IMR-90 (cell line): ENCODE results near the gene TAF8. TPM values are rescaled to one million over a fixed set of nuclear protein-coding genes. Genes with fewer than 3 reads are reported as not detected.

Experiments
- ATAC-seq: fragments of 200-7000 bp; cut with Tn5 transposase; 2 replicates; pipeline ENCODE4 v1.9.1; 2020; ENCODE audit warnings: low read depth, mild to moderate bottlenecking, moderate library complexity
- BruUV-seq: library from RNA; stranded (reverse); fragments of 400-500 nt; replicated peaks from 2 replicates; lab custom pipeline; 2021; lab: Mats Ljungman, UMichigan
- CTCF ChIA-PET: fragments of 300-600 bp; formaldehyde crosslinking; extraction: SDS; loops from one replicate; lab custom pipeline; 2021; ENCODE audit warnings: antibody characterized with exemption; lab: Yijun Ruan, JAX
- POLR2A ChIA-PET: fragments of 300-600 bp; sonication (Branson Sonifier 250); formaldehyde crosslinking; loops from one replicate; lab custom pipeline; 2022; ENCODE audit warnings: antibody characterized with exemption; ENCODE audit not compliant: unreplicated experiment; lab: Charles Lee
- DNase-seq: peaks from one replicate; pipeline ENCODE4 v3.0.0; 2013
- H2AFZ ChIP-seq: replicated peaks from 2 replicates; pipeline ENCODE3; 2013; ENCODE audit warnings: low read length, mild to moderate bottlenecking; ENCODE audit not compliant: poor library complexity
- H2AK5ac ChIP-seq: 2 replicates; pipeline ENCODE4 v1.6.1; 2013; ENCODE audit warnings: low read depth, low read length, inconsistent platforms
- H2AK9ac ChIP-seq: replicated peaks from 2 replicates; pipeline ENCODE3; 2013; ENCODE audit warnings: mild to moderate bottlenecking, low read depth, low read length, moderate library complexity; ENCODE audit not compliant: poor library complexity
- H2BK120ac ChIP-seq: 2 replicates; pipeline ENCODE4 v1.6.1; 2013; ENCODE audit warnings: low read depth, low read length, inconsistent platforms
- H2BK15ac ChIP-seq: 3 replicates; pipeline ENCODE4 v1.6.1; 2013; ENCODE audit warnings: low read depth, low read length, inconsistent platforms
- H2BK20ac ChIP-seq: 2 replicates; pipeline ENCODE4 v1.6.1; 2013; ENCODE audit warnings: low read depth, mild to moderate bottlenecking, inconsistent platforms, low read length, moderate library complexity
- H2BK5ac ChIP-seq: 2 replicates; pipeline ENCODE4 v1.6.1; 2013; ENCODE audit warnings: mild to moderate bottlenecking, low read depth, low read length, inconsistent platforms; ENCODE audit not compliant: poor library complexity, severe bottlenecking
- H3K14ac ChIP-seq: replicated peaks from 2 replicates; pipeline ENCODE4 v1.6.1; 2013; ENCODE audit warnings: low read depth, low read length, inconsistent platforms
- H3K18ac ChIP-seq: 2 replicates; pipeline ENCODE4 v1.6.1; 2013; ENCODE audit warnings: low read depth, low read length, control low read depth
- H3K23ac ChIP-seq: 2 replicates; pipeline ENCODE4 v1.6.1; 2013; ENCODE audit warnings: low read depth, low read length, inconsistent platforms
- H3K27ac ChIP-seq: 2 replicates; pipeline ENCODE4 v1.5.1; 2013; ENCODE audit warnings: mild to moderate bottlenecking, control low read depth, low read length; ENCODE audit not compliant: insufficient read depth
- H3K27me3 ChIP-seq: 2 replicates; pipeline ENCODE4 v1.6.1; 2013; ENCODE audit warnings: low read length; ENCODE audit not compliant: control insufficient read depth, insufficient read depth
- H3K36me3 ChIP-seq: 2 replicates; pipeline ENCODE4 v1.6.1; 2013; ENCODE audit warnings: low read length, mixed read lengths; ENCODE audit not compliant: control insufficient read depth, insufficient read depth
- H3K4ac ChIP-seq: 2 replicates; pipeline ENCODE4 v1.6.1; 2013; ENCODE audit warnings: low read depth, low read length, inconsistent platforms
- H3K4me1 ChIP-seq: 2 replicates; pipeline ENCODE4 v1.6.1; 2013; ENCODE audit warnings: low read length, mixed read lengths; ENCODE audit not compliant: control insufficient read depth, insufficient read depth
- H3K4me2 ChIP-seq: 2 replicates; pipeline ENCODE4 v1.6.1; 2013; ENCODE audit warnings: low read depth, mild to moderate bottlenecking, control low read depth, low read length, moderate library complexity
- H3K4me3 ChIP-seq: 2 replicates; pipeline ENCODE4 v1.5.1; 2013; ENCODE audit warnings: low read depth, mild to moderate bottlenecking, control low read depth, low read length, moderate library complexity; ENCODE audit not compliant: insufficient read depth
- H3K56ac ChIP-seq: 2 replicates; pipeline ENCODE4 v1.6.1; 2013; ENCODE audit warnings: low read length, inconsistent platforms; ENCODE audit not compliant: insufficient read depth; ENCODE audit errors: extremely low read depth
- H3K79me1 ChIP-seq, 2 experiments: 2 replicates each; pipeline ENCODE4 v1.6.1; 2013; ENCODE audit warnings: low read length in 2 of 2, inconsistent platforms in 1 of 2, low read depth in 1 of 2
- H3K9ac ChIP-seq: 2 replicates; pipeline ENCODE4 v1.6.1; 2013; ENCODE audit warnings: low read depth, low read length, control low read depth
- H3K9me1 ChIP-seq: 2 replicates; pipeline ENCODE4 v1.6.1; 2013; ENCODE audit warnings: low read length, inconsistent platforms; ENCODE audit not compliant: insufficient read depth
- H3K9me3 ChIP-seq: 2 replicates; pipeline ENCODE4 v1.6.1; 2013; ENCODE audit warnings: low read length; ENCODE audit not compliant: control insufficient read depth, insufficient read depth
- H4K20me1 ChIP-seq: 2 replicates; pipeline ENCODE4 v1.6.1; 2013; ENCODE audit warnings: low read length, inconsistent platforms; ENCODE audit not compliant: insufficient read depth
- H4K5ac ChIP-seq: 2 replicates; pipeline ENCODE4 v1.6.1; 2013; ENCODE audit warnings: mild to moderate bottlenecking, low read depth, low read length, control low read depth
- H4K8ac ChIP-seq, 2 experiments: 2 replicates each; pipeline ENCODE4 v1.6.1; 2013; ENCODE audit warnings: low read depth in 2 of 2, low read length in 2 of 2, control low read depth in 1 of 2, inconsistent platforms in 1 of 2
- H4K91ac ChIP-seq: 2 replicates; pipeline ENCODE4 v1.6.1; 2013; ENCODE audit warnings: low read depth, low read length, inconsistent platforms; ENCODE audit not compliant: insufficient read depth
- MAFK ChIP-seq: IDR thresholded peaks from 2 replicates; pipeline ENCODE4 v1.6.1; 2012; ENCODE audit warnings: low read depth, low read length, improper control_type of control experiment
- POLR2A ChIP-seq: IDR thresholded peaks from 2 replicates; pipeline ENCODE4 v1.6.1; 2012; ENCODE audit warnings: mild to moderate bottlenecking, low read depth, low read length
- SMC3 ChIP-seq: fragments of 150-350 bp; IDR thresholded peaks from 2 replicates; pipeline ENCODE4 v1.6.1; 2016; ENCODE audit warnings: low read depth, mild to moderate bottlenecking, antibody characterized with exemption, low read length, moderate library complexity
- WGBS, 2 experiments: methylation state at CpG; one replicate each; pipeline versions ENCODE4 v1.1.5 to v1.1.7; 2013; ENCODE audit warnings: missing lambda C conversion rate in 2 of 2; ENCODE audit not compliant: insufficient read length in 1 of 2; ENCODE audit errors: extremely low coverage in 2 of 2; 5-methylcytosine and 5-hydroxymethylcytosine counted together
- dilution Hi-C: fragments of 300-500 bp; cut with HindIII; formaldehyde crosslinking; loops from one replicate; pipeline ENCODE4 v1.14.3; 2018; ENCODE audit warnings: low sequenced_read_pairs; ENCODE audit not compliant: unreplicated experiment
- in situ Hi-C: fragments of 300-500 bp; cut with MboI; formaldehyde crosslinking; loops from 3 replicates; pipeline ENCODE4 v1.14.3; 2019; ENCODE audit warnings: low sequenced_read_pairs, inconsistent platforms, mixed read lengths
- intact Hi-C: fragments of 100-400 bp; cut with micrococcal nuclease; formaldehyde crosslinking; loops from 2 replicates; pipeline ENCODE4 v1.10.0; 2022
- polyA plus RNA-seq, 3 experiments: library from polyadenylated mRNA; depleted of rRNA; stranded (reverse); fragments of >200 nt; gene quantifications; 2 replicates each; pipeline ENCODE4 v1.2.3, GENCODE V29; 2012; ENCODE audit warnings: low replicate concordance in 1 of 3
- total RNA-seq: library from RNA; depleted of rRNA; stranded (reverse); fragments of >200 nt; gene quantifications from 2 replicates; pipeline ENCODE4 v1.2.3, GENCODE V29; 2012

TAF8 gene
- total and polyA plus RNA-seq, 2 of the 4 experiments (the other 2 are of a cell fraction): 14.3 to 22.8 TPM

- H3K27me3 ChIP-seq: no peaks in the 10 kb centered on the region
- BruUV-seq: no TSS peak
- H3K14ac ChIP-seq: no peak overlapping the region
- no peak for ATAC-seq
- H3K9ac ChIP-seq: no peak overlapping the region
- H4K91ac ChIP-seq: no peak overlapping the region
- ChIA-PET CTCF (no interaction called here), POLR2A (no interaction called here)
- no peaks in the 10 kb centered on the region for H3K9me3 ChIP-seq
- peaks cover 12% of the 10 kb centered on the region; the same call in 1 of the 2 replicates for H3K9me1 ChIP-seq
- no peak overlapping the region for H2BK5ac ChIP-seq
- intact Hi-C loops (no loop called here), in situ Hi-C loops (no loop called here), dilution Hi-C loops (no loop called here)
- H3K23ac ChIP-seq: no peak overlapping the region
- no peak overlapping the region for H2AK9ac ChIP-seq
- WGBS, 2 experiments: 85% methylated on average over 9 of the region's 17 CpGs; no CpG with 5 or more reads in 1 of the 2 experiments
- H3K4me2 ChIP-seq: no peak overlapping the region
- H2AK5ac ChIP-seq: no peak overlapping the region
- H3K79me1 ChIP-seq: 0 out of 4 replicates have a peak, but pooled peaks cover 0 to 4% of the 10 kb centered on the region in 2 experiments
- no peak overlapping the region for H4K5ac ChIP-seq
- H2BK15ac ChIP-seq: no peak overlapping the region
- TF ChIP-seq POLR2A (no peak), SMC3 (no peak), MAFK (no peak)
- no peak overlapping the region for H3K18ac ChIP-seq
- H3K4ac ChIP-seq: no peak overlapping the region
- H4K20me1 ChIP-seq: no peaks in the 10 kb centered on the region
- no peaks in the 10 kb centered on the region; the same call in none of the 2 replicates for H3K36me3 ChIP-seq
- H4K8ac ChIP-seq: no peak overlapping the region
- no peak overlapping the region for H2BK20ac ChIP-seq
- H2AFZ ChIP-seq: no peak overlapping the region
- no peak overlapping the region for H3K56ac ChIP-seq
- H3K4me1 ChIP-seq: peaks cover 10% of the 10 kb centered on the region
- H3K27ac ChIP-seq: no peak overlapping the region
- no peak overlapping the region for H2BK120ac ChIP-seq
- no peak for DNase-seq
- H3K4me3 ChIP-seq: no peak overlapping the region
Measured at GRCh38 chr6:42105156-42105648, 54.9 kb downstream of the TAF8 start.
